IMR-90 (cell line): ENCODE data around the gene UCP3. TPM values are rescaled to one million over a fixed set of nuclear protein-coding genes. Genes with fewer than 3 reads are reported as not detected.

Experiments used
- ATAC-seq: fragments of 200-7000 bp; cut with Tn5 transposase; 2 replicates; pipeline ENCODE4 v1.9.1; 2020; ENCODE audit warnings: low read depth, mild to moderate bottlenecking, moderate library complexity
- BruUV-seq: library from RNA; stranded (reverse); fragments of 400-500 nt; replicated peaks from 2 replicates; lab custom pipeline; 2021; lab: Mats Ljungman, UMichigan
- CTCF ChIA-PET: fragments of 300-600 bp; formaldehyde crosslinking; extraction: SDS; loops from one replicate; lab custom pipeline; 2021; ENCODE audit warnings: antibody characterized with exemption; lab: Yijun Ruan, JAX
- POLR2A ChIA-PET: fragments of 300-600 bp; sonication (Branson Sonifier 250); formaldehyde crosslinking; loops from one replicate; lab custom pipeline; 2022; ENCODE audit warnings: antibody characterized with exemption; ENCODE audit not compliant: unreplicated experiment; lab: Charles Lee
- DNase-seq: peaks from one replicate; pipeline ENCODE4 v3.0.0; 2013
- H2AFZ ChIP-seq: replicated peaks from 2 replicates; pipeline ENCODE3; 2013; ENCODE audit warnings: low read length, mild to moderate bottlenecking; ENCODE audit not compliant: poor library complexity
- H2AK5ac ChIP-seq: 2 replicates; pipeline ENCODE4 v1.6.1; 2013; ENCODE audit warnings: low read depth, low read length, inconsistent platforms
- H2AK9ac ChIP-seq: replicated peaks from 2 replicates; pipeline ENCODE3; 2013; ENCODE audit warnings: mild to moderate bottlenecking, low read depth, low read length, moderate library complexity; ENCODE audit not compliant: poor library complexity
- H2BK120ac ChIP-seq: 2 replicates; pipeline ENCODE4 v1.6.1; 2013; ENCODE audit warnings: low read depth, low read length, inconsistent platforms
- H2BK15ac ChIP-seq: 3 replicates; pipeline ENCODE4 v1.6.1; 2013; ENCODE audit warnings: low read depth, low read length, inconsistent platforms
- H2BK20ac ChIP-seq: 2 replicates; pipeline ENCODE4 v1.6.1; 2013; ENCODE audit warnings: low read depth, mild to moderate bottlenecking, inconsistent platforms, low read length, moderate library complexity
- H2BK5ac ChIP-seq: 2 replicates; pipeline ENCODE4 v1.6.1; 2013; ENCODE audit warnings: mild to moderate bottlenecking, low read depth, low read length, inconsistent platforms; ENCODE audit not compliant: poor library complexity, severe bottlenecking
- H3K14ac ChIP-seq: replicated peaks from 2 replicates; pipeline ENCODE4 v1.6.1; 2013; ENCODE audit warnings: low read depth, low read length, inconsistent platforms
- H3K18ac ChIP-seq: 2 replicates; pipeline ENCODE4 v1.6.1; 2013; ENCODE audit warnings: low read depth, low read length, control low read depth
- H3K23ac ChIP-seq: 2 replicates; pipeline ENCODE4 v1.6.1; 2013; ENCODE audit warnings: low read depth, low read length, inconsistent platforms
- H3K27ac ChIP-seq: 2 replicates; pipeline ENCODE4 v1.5.1; 2013; ENCODE audit warnings: mild to moderate bottlenecking, control low read depth, low read length; ENCODE audit not compliant: insufficient read depth
- H3K27me3 ChIP-seq: 2 replicates; pipeline ENCODE4 v1.6.1; 2013; ENCODE audit warnings: low read length; ENCODE audit not compliant: control insufficient read depth, insufficient read depth
- H3K36me3 ChIP-seq: 2 replicates; pipeline ENCODE4 v1.6.1; 2013; ENCODE audit warnings: low read length, mixed read lengths; ENCODE audit not compliant: control insufficient read depth, insufficient read depth
- H3K4ac ChIP-seq: 2 replicates; pipeline ENCODE4 v1.6.1; 2013; ENCODE audit warnings: low read depth, low read length, inconsistent platforms
- H3K4me1 ChIP-seq: 2 replicates; pipeline ENCODE4 v1.6.1; 2013; ENCODE audit warnings: low read length, mixed read lengths; ENCODE audit not compliant: control insufficient read depth, insufficient read depth
- H3K4me2 ChIP-seq: 2 replicates; pipeline ENCODE4 v1.6.1; 2013; ENCODE audit warnings: low read depth, mild to moderate bottlenecking, control low read depth, low read length, moderate library complexity
- H3K4me3 ChIP-seq: 2 replicates; pipeline ENCODE4 v1.5.1; 2013; ENCODE audit warnings: low read depth, mild to moderate bottlenecking, control low read depth, low read length, moderate library complexity; ENCODE audit not compliant: insufficient read depth
- H3K56ac ChIP-seq: 2 replicates; pipeline ENCODE4 v1.6.1; 2013; ENCODE audit warnings: low read length, inconsistent platforms; ENCODE audit not compliant: insufficient read depth; ENCODE audit errors: extremely low read depth
- H3K79me1 ChIP-seq, 2 experiments: 2 replicates each; pipeline ENCODE4 v1.6.1; 2013; ENCODE audit warnings: low read length in 2 of 2, inconsistent platforms in 1 of 2, low read depth in 1 of 2
- H3K9ac ChIP-seq: 2 replicates; pipeline ENCODE4 v1.6.1; 2013; ENCODE audit warnings: low read depth, low read length, control low read depth
- H3K9me1 ChIP-seq: 2 replicates; pipeline ENCODE4 v1.6.1; 2013; ENCODE audit warnings: low read length, inconsistent platforms; ENCODE audit not compliant: insufficient read depth
- H3K9me3 ChIP-seq: 2 replicates; pipeline ENCODE4 v1.6.1; 2013; ENCODE audit warnings: low read length; ENCODE audit not compliant: control insufficient read depth, insufficient read depth
- H4K20me1 ChIP-seq: 2 replicates; pipeline ENCODE4 v1.6.1; 2013; ENCODE audit warnings: low read length, inconsistent platforms; ENCODE audit not compliant: insufficient read depth
- H4K5ac ChIP-seq: 2 replicates; pipeline ENCODE4 v1.6.1; 2013; ENCODE audit warnings: mild to moderate bottlenecking, low read depth, low read length, control low read depth
- H4K8ac ChIP-seq, 2 experiments: 2 replicates each; pipeline ENCODE4 v1.6.1; 2013; ENCODE audit warnings: low read depth in 2 of 2, low read length in 2 of 2, control low read depth in 1 of 2, inconsistent platforms in 1 of 2
- H4K91ac ChIP-seq: 2 replicates; pipeline ENCODE4 v1.6.1; 2013; ENCODE audit warnings: low read depth, low read length, inconsistent platforms; ENCODE audit not compliant: insufficient read depth
- BHLHE40 ChIP-seq: fragments of 150-350 bp; IDR thresholded peaks from 2 replicates; pipeline ENCODE4 v1.6.1; 2016; ENCODE audit warnings: mild to moderate bottlenecking, low read depth, low read length
- CEBPB ChIP-seq: IDR thresholded peaks from 2 replicates; pipeline ENCODE4 v1.6.1; 2012; ENCODE audit warnings: low read depth, low read length, improper control_type of control experiment
- CHD1 ChIP-seq: IDR thresholded peaks from 2 replicates; pipeline ENCODE4 v1.6.1; 2012; ENCODE audit warnings: low read depth, low read length, improper control_type of control experiment
- FOS ChIP-seq: fragments of 150-350 bp; IDR thresholded peaks from 2 replicates; pipeline ENCODE4 v1.6.1; 2016; ENCODE audit warnings: low read depth, low read length
- MAFK ChIP-seq: IDR thresholded peaks from 2 replicates; pipeline ENCODE4 v1.6.1; 2012; ENCODE audit warnings: low read depth, low read length, improper control_type of control experiment
- MAZ ChIP-seq: IDR thresholded peaks from 2 replicates; pipeline ENCODE4 v1.6.1; 2012; ENCODE audit warnings: low read depth, mild to moderate bottlenecking, low read length, improper control_type of control experiment, moderate library complexity, borderline replicate concordance
- MXI1 ChIP-seq: IDR thresholded peaks from 2 replicates; pipeline ENCODE4 v1.6.1; 2012; ENCODE audit warnings: low read depth, mild to moderate bottlenecking, low read length, moderate library complexity, borderline replicate concordance
- NFE2L2 ChIP-seq: fragments of 150-350 bp; IDR thresholded peaks from 2 replicates; pipeline ENCODE4 v1.6.1; 2016; ENCODE audit warnings: low read depth, mild to moderate bottlenecking, low read length
- POLR2A ChIP-seq: IDR thresholded peaks from 2 replicates; pipeline ENCODE4 v1.6.1; 2012; ENCODE audit warnings: mild to moderate bottlenecking, low read depth, low read length
- RAD21 ChIP-seq: IDR thresholded peaks from 2 replicates; pipeline ENCODE4 v1.6.1; 2012; ENCODE audit warnings: low read length, improper control_type of control experiment
- RCOR1 ChIP-seq: IDR thresholded peaks from 2 replicates; pipeline ENCODE4 v1.6.1; 2012; ENCODE audit warnings: mild to moderate bottlenecking, low read length, improper control_type of control experiment; ENCODE audit not compliant: insufficient replicate concordance
- RFX5 ChIP-seq: IDR thresholded peaks from 2 replicates; pipeline ENCODE4 v1.8.0; 2012; ENCODE audit warnings: low read depth, mild to moderate bottlenecking, low read length, moderate library complexity
- SMC3 ChIP-seq: fragments of 150-350 bp; IDR thresholded peaks from 2 replicates; pipeline ENCODE4 v1.6.1; 2016; ENCODE audit warnings: low read depth, mild to moderate bottlenecking, antibody characterized with exemption, low read length, moderate library complexity
- WGBS, 2 experiments: methylation state at CpG; one replicate each; pipeline versions ENCODE4 v1.1.5 to v1.1.7; 2013; ENCODE audit warnings: missing lambda C conversion rate in 2 of 2; ENCODE audit not compliant: insufficient read length in 1 of 2; ENCODE audit errors: extremely low coverage in 2 of 2; 5-methylcytosine and 5-hydroxymethylcytosine counted together
- dilution Hi-C: fragments of 300-500 bp; cut with HindIII; formaldehyde crosslinking; loops from one replicate; pipeline ENCODE4 v1.14.3; 2018; ENCODE audit warnings: low sequenced_read_pairs; ENCODE audit not compliant: unreplicated experiment
- in situ Hi-C: fragments of 300-500 bp; cut with MboI; formaldehyde crosslinking; loops from 3 replicates; pipeline ENCODE4 v1.14.3; 2019; ENCODE audit warnings: low sequenced_read_pairs, inconsistent platforms, mixed read lengths
- intact Hi-C: fragments of 100-400 bp; cut with micrococcal nuclease; formaldehyde crosslinking; loops from 2 replicates; pipeline ENCODE4 v1.10.0; 2022
- polyA plus RNA-seq, 3 experiments: library from polyadenylated mRNA; depleted of rRNA; stranded (reverse); fragments of >200 nt; gene quantifications; 2 replicates each; pipeline ENCODE4 v1.2.3, GENCODE V29; 2012; ENCODE audit warnings: low replicate concordance in 1 of 3
- total RNA-seq: library from RNA; depleted of rRNA; stranded (reverse); fragments of >200 nt; gene quantifications from 2 replicates; pipeline ENCODE4 v1.2.3, GENCODE V29; 2012
- TF ChIP-seq, protein P1 (sequence below): conservative IDR thresholded peaks from 2 replicates; pipeline ENCODE4 v1.5.1; 2012; ENCODE audit warnings: mild to moderate bottlenecking, low read depth, low read length, improper control_type of control experiment
- TF ChIP-seq, protein P2 (sequence below): fragments of 150-350 bp; IDR thresholded peaks from 2 replicates; pipeline ENCODE4 v1.6.1; 2016; ENCODE audit warnings: low read depth, mild to moderate bottlenecking, low read length, moderate library complexity, borderline replicate concordance
- TF ChIP-seq, protein P3 (sequence below): fragments of 150-350 bp; IDR thresholded peaks from 2 replicates; pipeline ENCODE4 v1.6.1; 2017; ENCODE audit warnings: mild to moderate bottlenecking, antibody characterized with exemption, low read length, low read depth

UCP3 gene
- total and polyA plus RNA-seq, 2 of the 4 experiments (the other 2 are of a cell fraction), result under 0.01 to 0.80 TPM

DNA sequence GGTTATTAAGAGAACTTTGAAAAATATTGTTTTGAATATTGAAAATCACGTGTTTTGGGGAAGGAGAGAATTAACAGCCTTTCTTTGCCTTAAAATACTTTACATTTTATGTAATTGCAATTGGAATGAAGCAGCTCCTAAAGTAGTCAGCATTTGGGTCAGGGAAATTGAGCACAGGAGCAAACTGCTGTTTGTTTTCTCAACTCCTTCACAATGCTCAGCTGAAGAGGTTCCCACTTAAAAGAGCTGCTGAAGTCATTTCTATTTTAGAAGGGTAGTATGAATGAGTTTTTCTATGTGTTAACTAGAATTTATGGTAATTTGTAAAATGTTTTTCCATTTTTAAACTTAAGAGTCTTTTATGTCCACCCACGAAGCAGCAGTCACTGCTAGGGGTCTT, 18.2 kb downstream of the UCP3 start:
- Histone ChIP-seq H3K4me1 (no peaks in the 10 kb centered on the region), H2BK120ac (no peak overlapping the region), H4K91ac (no peak overlapping the region), H2AFZ (no peak overlapping the region), H3K9me1 (no peaks in the 10 kb centered on the region), H2AK5ac (no peak overlapping the region), H3K9me3 (no peaks in the 10 kb centered on the region), H3K14ac (no peak overlapping the region), H3K4me3 (no peak overlapping the region), H3K27me3 (no peaks in the 10 kb centered on the region; the same call in 1 of the 2 replicates), H2BK5ac (no peak overlapping the region), H3K23ac (no peak overlapping the region), H4K8ac (no peak overlapping the region), H4K20me1 (no peaks in the 10 kb centered on the region), H2AK9ac (no peak overlapping the region), H3K9ac (no peak overlapping the region), H3K4me2 (no peak overlapping the region), H2BK20ac (no peak overlapping the region), H3K79me1 (no peaks in the 10 kb centered on the region), H4K5ac (no peak overlapping the region), H3K27ac (no peak overlapping the region), H3K36me3 (no peaks in the 10 kb centered on the region), H3K4ac (no peak overlapping the region), H3K18ac (no peak overlapping the region), H2BK15ac (no peak overlapping the region), H3K56ac (no peak overlapping the region)
- no TSS peak for BruUV-seq
- intact Hi-C loops, result no loop called here
- ChIA-PET CTCF (no interaction called here), POLR2A (no interaction called here)
- no peak for ATAC-seq
- no peak for DNase-seq
- dilution Hi-C loops, result no loop called here
- no peak for TF ChIP-seq MAFK
- TF ChIP-seq MAZ, result no peak
- TF ChIP-seq RCOR1, result no peak
- TF ChIP-seq CHD1, result no peak
- no peak for TF ChIP-seq MXI1
- TF ChIP-seq, protein P1, sequence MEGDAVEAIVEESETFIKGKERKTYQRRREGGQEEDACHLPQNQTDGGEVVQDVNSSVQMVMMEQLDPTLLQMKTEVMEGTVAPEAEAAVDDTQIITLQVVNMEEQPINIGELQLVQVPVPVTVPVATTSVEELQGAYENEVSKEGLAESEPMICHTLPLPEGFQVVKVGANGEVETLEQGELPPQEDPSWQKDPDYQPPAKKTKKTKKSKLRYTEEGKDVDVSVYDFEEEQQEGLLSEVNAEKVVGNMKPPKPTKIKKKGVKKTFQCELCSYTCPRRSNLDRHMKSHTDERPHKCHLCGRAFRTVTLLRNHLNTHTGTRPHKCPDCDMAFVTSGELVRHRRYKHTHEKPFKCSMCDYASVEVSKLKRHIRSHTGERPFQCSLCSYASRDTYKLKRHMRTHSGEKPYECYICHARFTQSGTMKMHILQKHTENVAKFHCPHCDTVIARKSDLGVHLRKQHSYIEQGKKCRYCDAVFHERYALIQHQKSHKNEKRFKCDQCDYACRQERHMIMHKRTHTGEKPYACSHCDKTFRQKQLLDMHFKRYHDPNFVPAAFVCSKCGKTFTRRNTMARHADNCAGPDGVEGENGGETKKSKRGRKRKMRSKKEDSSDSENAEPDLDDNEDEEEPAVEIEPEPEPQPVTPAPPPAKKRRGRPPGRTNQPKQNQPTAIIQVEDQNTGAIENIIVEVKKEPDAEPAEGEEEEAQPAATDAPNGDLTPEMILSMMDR, result no peak
- no peak for TF ChIP-seq BHLHE40
- TF ChIP-seq, protein P2, sequence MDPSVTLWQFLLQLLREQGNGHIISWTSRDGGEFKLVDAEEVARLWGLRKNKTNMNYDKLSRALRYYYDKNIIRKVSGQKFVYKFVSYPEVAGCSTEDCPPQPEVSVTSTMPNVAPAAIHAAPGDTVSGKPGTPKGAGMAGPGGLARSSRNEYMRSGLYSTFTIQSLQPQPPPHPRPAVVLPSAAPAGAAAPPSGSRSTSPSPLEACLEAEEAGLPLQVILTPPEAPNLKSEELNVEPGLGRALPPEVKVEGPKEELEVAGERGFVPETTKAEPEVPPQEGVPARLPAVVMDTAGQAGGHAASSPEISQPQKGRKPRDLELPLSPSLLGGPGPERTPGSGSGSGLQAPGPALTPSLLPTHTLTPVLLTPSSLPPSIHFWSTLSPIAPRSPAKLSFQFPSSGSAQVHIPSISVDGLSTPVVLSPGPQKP, result no peak
- TF ChIP-seq, protein P3, sequence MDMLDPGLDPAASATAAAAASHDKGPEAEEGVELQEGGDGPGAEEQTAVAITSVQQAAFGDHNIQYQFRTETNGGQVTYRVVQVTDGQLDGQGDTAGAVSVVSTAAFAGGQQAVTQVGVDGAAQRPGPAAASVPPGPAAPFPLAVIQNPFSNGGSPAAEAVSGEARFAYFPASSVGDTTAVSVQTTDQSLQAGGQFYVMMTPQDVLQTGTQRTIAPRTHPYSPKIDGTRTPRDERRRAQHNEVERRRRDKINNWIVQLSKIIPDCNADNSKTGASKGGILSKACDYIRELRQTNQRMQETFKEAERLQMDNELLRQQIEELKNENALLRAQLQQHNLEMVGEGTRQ, result no peak
- TF ChIP-seq POLR2A, result no peak
- TF ChIP-seq RFX5, result no peak
- TF ChIP-seq FOS, result no peak
- TF ChIP-seq RAD21, result no peak
- TF ChIP-seq SMC3, result no peak
- TF ChIP-seq NFE2L2, result no peak
- TF ChIP-seq CEBPB, result no peak
- in situ Hi-C loops, result no loop called here
- no CpG with 5 or more reads among the region's 2 CpGs for WGBS, 2 experiments
